CD8-positive, alpha-beta memory T cell (primary cell): Measurements from ENCODE around the gene LONP1. TPM values are rescaled to one million over a fixed set of nuclear protein-coding genes. Genes with fewer than 3 reads are reported as not detected.
"Not testable (repeated sequence)": the region's sequence is repeated elsewhere in the genome, so short reads cannot be mapped to it uniquely, and the experiment has no call there.

Source experiments
- CTCF ChIA-PET: fragments of 350-600 bp; sonication (Branson Sonifier 250); formaldehyde crosslinking; loops from one replicate; lab custom pipeline; 2021; ENCODE audit warnings: antibody characterized with exemption; lab: Charles Lee
- POLR2A ChIA-PET: fragments of 350-600 bp; sonication (Branson Sonifier 250); formaldehyde crosslinking; loops from one replicate; lab custom pipeline; 2021; ENCODE audit warnings: antibody characterized with exemption; lab: Charles Lee
- DNase-seq, 5 donors: peaks; one replicate each; pipeline versions ENCODE4 v3.0.0 to v3.0.0-alpha.2; 2020 to 2022; ENCODE audit warnings: mixed read lengths in 1 of 5
- H3K27ac ChIP-seq: one replicate; pipeline ENCODE4 v1.7.0; 2013; ENCODE audit warnings: low read depth, mild to moderate bottlenecking, low read length, moderate library complexity
- H3K27me3 ChIP-seq: 2 replicates; pipeline ENCODE4 v1.7.0; 2013; ENCODE audit warnings: low read length, mild to moderate bottlenecking; ENCODE audit not compliant: insufficient read depth, poor library complexity, severe bottlenecking
- H3K36me3 ChIP-seq: 2 replicates; pipeline ENCODE4 v1.7.0; 2013; ENCODE audit warnings: mild to moderate bottlenecking, low read length, moderate library complexity; ENCODE audit not compliant: insufficient read depth
- H3K4me1 ChIP-seq: 2 replicates; pipeline ENCODE4 v1.7.0; 2013; ENCODE audit warnings: mild to moderate bottlenecking, low read length, moderate library complexity; ENCODE audit not compliant: insufficient read depth
- H3K4me3 ChIP-seq: 2 replicates; pipeline ENCODE4 v1.7.0; 2013; ENCODE audit warnings: mild to moderate bottlenecking, low read length
- H3K9me3 ChIP-seq: 2 replicates; pipeline ENCODE4 v1.7.0; 2013; ENCODE audit warnings: mild to moderate bottlenecking, low read length
- H3K27ac Mint-ChIP-seq, 8 donors: one replicate each; pipeline ENCODE4 v1.8.0; 2020 to 2021; ENCODE audit warnings: mixed read lengths in 8 of 8, mild to moderate bottlenecking in 6 of 8, inconsistent platforms in 3 of 8, moderate library complexity in 3 of 8
- H3K27me3 Mint-ChIP-seq, 2 donors: one replicate each; pipeline ENCODE4 v1.8.0; 2020 to 2021; ENCODE audit warnings: mixed read lengths in 2 of 2, mild to moderate bottlenecking in 1 of 2, moderate library complexity in 1 of 2
- H3K36me3 Mint-ChIP-seq, 3 donors: one replicate each; pipeline ENCODE4 v1.8.0; 2020 to 2021; ENCODE audit warnings: mixed read lengths in 3 of 3, inconsistent platforms in 1 of 3, mild to moderate bottlenecking in 1 of 3
- H3K4me1 Mint-ChIP-seq, 3 donors: one replicate each; pipeline ENCODE4 v1.8.0; 2020 to 2021; ENCODE audit warnings: mixed read lengths in 3 of 3, inconsistent platforms in 1 of 3, mild to moderate bottlenecking in 1 of 3
- H3K4me3 Mint-ChIP-seq, 7 donors: one replicate each; pipeline ENCODE4 v1.8.0; 2020 to 2021; ENCODE audit warnings: mixed read lengths in 7 of 7, mild to moderate bottlenecking in 6 of 7, moderate library complexity in 4 of 7, inconsistent platforms in 2 of 7
- H3K9me3 Mint-ChIP-seq, 5 donors: one replicate each; pipeline ENCODE4 v1.8.0; 2020 to 2022; ENCODE audit warnings: mixed read lengths in 5 of 5, mild to moderate bottlenecking in 3 of 5, moderate library complexity in 2 of 5, inconsistent platforms in 1 of 5
- polyA plus RNA-seq: library from polyadenylated mRNA; unstranded; fragments of 300-500 nt; fragmentation: Illumina TruSeq; gene quantifications from one replicate; pipeline ENCODE4 v1.2.3, GENCODE V29; 2021
- total RNA-seq, 2 experiments: library from RNA; stranded (reverse); gene quantifications; one replicate each; pipeline ENCODE4 v1.2.3, GENCODE V29; 2021

The LONP1 gene
- total and polyA plus RNA-seq, 3 experiments from 2014 or later = 36.0 to 204 (median 179) TPM

DNA sequence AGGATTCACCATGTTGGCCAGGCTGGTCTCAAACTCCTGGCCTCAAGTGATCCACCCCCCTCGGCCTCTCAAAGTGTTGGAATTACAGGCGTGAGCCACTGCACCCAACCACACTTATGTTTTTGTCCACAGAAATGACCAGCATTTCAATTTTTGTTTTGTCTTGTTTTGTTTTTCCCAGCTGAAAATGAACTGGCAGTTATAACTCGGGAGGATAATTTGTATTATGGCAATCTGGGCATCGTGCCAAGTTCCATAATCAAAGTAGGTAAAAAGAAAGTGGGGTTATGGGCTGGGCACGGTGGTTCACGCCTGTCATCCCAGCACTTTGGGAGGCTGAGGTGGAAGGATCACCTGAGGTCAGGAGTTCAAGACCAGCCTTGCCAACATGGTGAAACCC, 29.0 kb upstream of the LONP1 start:
- CTCF ChIA-PET = interaction anchor here (1.1 kb wide), 1 partner anchor 28 kb away, joined by 4 read pairs; the partner anchor contains the start of gene CATSPERD
- DNase-seq, H3K27me3 ChIP-seq, H3K27ac Mint-ChIP-seq, H3K9me3 Mint-ChIP-seq, H3K27ac ChIP-seq, H3K4me1 Mint-ChIP-seq, POLR2A ChIA-PET, H3K36me3 ChIP-seq, H3K4me1 ChIP-seq, H3K4me3 Mint-ChIP-seq, H3K36me3 Mint-ChIP-seq, H3K4me3 ChIP-seq, H3K9me3 ChIP-seq: not testable (repeated sequence)
- H3K27me3 Mint-ChIP-seq = peaks cover 6 to 13% of the 10 kb centered on the region in 2 donors

DNA sequence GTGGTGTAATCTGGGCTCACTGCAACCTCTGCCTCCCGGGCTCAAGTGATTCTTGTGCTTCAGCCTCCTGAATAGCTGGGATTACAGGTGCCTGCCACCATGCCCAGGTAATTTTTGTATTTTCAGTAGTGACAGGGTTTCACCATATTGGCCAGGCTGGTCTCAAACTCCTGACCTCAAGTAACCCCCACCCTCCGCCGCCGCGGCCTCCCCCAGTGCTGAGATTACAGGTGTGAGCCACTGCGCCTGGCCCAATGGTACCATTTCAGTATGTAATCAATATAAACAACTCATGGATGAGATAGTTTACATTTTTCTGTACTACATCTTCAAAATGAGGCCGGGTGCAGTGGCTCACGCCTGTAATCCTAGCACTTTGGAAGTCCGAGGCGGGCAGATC, 25.1 kb upstream of the LONP1 start:
- H3K27me3 ChIP-seq, POLR2A ChIA-PET, H3K4me1 ChIP-seq, H3K4me3 Mint-ChIP-seq, H3K9me3 ChIP-seq, H3K4me3 ChIP-seq, H3K27ac Mint-ChIP-seq, H3K36me3 Mint-ChIP-seq, DNase-seq, H3K27ac ChIP-seq, CTCF ChIA-PET, H3K9me3 Mint-ChIP-seq, H3K36me3 ChIP-seq, H3K4me1 Mint-ChIP-seq: not testable (repeated sequence)
- peaks cover 3 to 14% of the 10 kb centered on the region in 2 donors for H3K27me3 Mint-ChIP-seq

DNA sequence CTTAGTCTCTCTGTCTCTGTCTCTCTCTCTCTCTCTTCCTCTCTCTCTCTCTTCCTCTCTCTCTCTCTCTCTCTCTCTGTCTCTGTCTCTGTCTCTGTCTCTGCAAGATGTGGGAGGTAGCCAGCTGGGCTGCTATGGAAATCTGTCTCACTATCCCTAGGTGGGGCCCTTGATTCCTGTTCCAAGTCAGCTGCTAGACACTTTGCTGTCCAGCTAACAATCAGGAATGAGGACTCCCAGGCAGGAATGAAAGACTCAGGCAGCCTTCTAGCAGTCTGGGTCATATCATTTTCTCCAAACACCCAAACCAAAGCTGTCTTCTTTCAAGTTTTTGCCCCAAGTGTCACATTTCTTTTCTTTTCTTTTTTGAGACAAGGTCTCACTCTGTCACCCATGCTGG, 23.7 kb upstream of the LONP1 start:
- ChIA-PET CTCF (no interaction called here), POLR2A (no interaction called here)
- H3K4me1 Mint-ChIP-seq = no peaks in the 10 kb centered on the region
- H3K36me3 Mint-ChIP-seq = peaks cover 0 to 2% (median 0%) of the 10 kb centered on the region in 3 donors
- no peak overlapping the region for H3K27ac Mint-ChIP-seq
- no peak for DNase-seq
- peaks cover 6 to 10% of the 10 kb centered on the region in 2 donors for H3K27me3 Mint-ChIP-seq
- H3K27me3 ChIP-seq = no peaks in the 10 kb centered on the region
- no peak overlapping the region for H3K27ac ChIP-seq
- H3K36me3 ChIP-seq = no peaks in the 10 kb centered on the region
- H3K9me3 ChIP-seq = no peaks in the 10 kb centered on the region
- H3K9me3 Mint-ChIP-seq = no peaks in the 10 kb centered on the region
- no peak overlapping the region for H3K4me3 ChIP-seq
- H3K4me3 Mint-ChIP-seq = no peak overlapping the region
- no peaks in the 10 kb centered on the region for H3K4me1 ChIP-seq

DNA sequence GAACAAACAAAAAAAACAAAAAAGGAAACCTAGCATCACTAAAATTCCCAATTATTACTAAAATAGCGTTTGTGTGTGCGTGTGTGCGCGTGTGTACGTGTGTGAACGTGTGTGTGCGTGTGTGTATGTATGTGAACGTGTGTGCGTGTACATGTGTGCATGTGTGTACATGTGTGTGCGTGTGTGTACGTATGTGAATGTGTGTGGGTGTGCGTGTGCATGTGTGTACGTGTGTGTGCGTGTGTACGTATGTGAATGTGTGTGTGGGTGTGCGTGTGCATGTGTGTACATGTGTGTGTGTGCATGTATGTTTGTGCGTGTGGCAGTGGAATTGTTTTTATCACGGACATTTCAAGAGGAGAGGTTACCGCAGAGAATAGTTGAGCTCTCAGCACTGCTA, 22.1 kb upstream of the LONP1 start:
- CTCF ChIA-PET = no interaction called here
- H3K4me3 ChIP-seq = no peak overlapping the region
- no peaks in the 10 kb centered on the region for H3K4me1 ChIP-seq
- H3K27ac ChIP-seq = no peak overlapping the region
- Mint-ChIP-seq H3K27me3 (peaks cover 4 to 6% of the 10 kb centered on the region in 2 donors), H3K36me3 (peaks cover 0 to 2% (median 0%) of the 10 kb centered on the region in 3 donors), H3K27ac (peak overlapping the region in 1 of 8 donors; percentile 72), H3K4me3 (no peak overlapping the region), H3K9me3 (no peaks in the 10 kb centered on the region), H3K4me1 (no peaks in the 10 kb centered on the region)
- no peak for DNase-seq
- no peaks in the 10 kb centered on the region for H3K27me3 ChIP-seq
- H3K9me3 ChIP-seq = no peaks in the 10 kb centered on the region
- no peaks in the 10 kb centered on the region for H3K36me3 ChIP-seq
- POLR2A ChIA-PET = no interaction called here

GRCh38 chr19:5738423-5738822, 18.5 kb upstream of the LONP1 start:
- H3K27me3 Mint-ChIP-seq = peaks cover 12 to 13% of the 10 kb centered on the region in 2 donors
- no peaks in the 10 kb centered on the region for H3K4me1 Mint-ChIP-seq
- Histone ChIP-seq H3K4me1 (no peaks in the 10 kb centered on the region), H3K4me3 (no peak overlapping the region), H3K27ac (no peak overlapping the region), H3K27me3 (no peaks in the 10 kb centered on the region), H3K36me3 (no peaks in the 10 kb centered on the region), H3K9me3 (no peaks in the 10 kb centered on the region)
- peaks cover 0 to 1% (median 0%) of the 10 kb centered on the region in 3 donors for H3K36me3 Mint-ChIP-seq
- H3K9me3 Mint-ChIP-seq = no peaks in the 10 kb centered on the region
- H3K4me3 Mint-ChIP-seq = no peak overlapping the region
- ChIA-PET POLR2A (no interaction called here), CTCF (interaction anchor here (0.6 kb wide), 1 partner anchor 8 kb away, joined by 5 read pairs; no protein-coding TSS in a partner anchor)
- DNase-seq = no peak
- no peak overlapping the region for H3K27ac Mint-ChIP-seq

DNA sequence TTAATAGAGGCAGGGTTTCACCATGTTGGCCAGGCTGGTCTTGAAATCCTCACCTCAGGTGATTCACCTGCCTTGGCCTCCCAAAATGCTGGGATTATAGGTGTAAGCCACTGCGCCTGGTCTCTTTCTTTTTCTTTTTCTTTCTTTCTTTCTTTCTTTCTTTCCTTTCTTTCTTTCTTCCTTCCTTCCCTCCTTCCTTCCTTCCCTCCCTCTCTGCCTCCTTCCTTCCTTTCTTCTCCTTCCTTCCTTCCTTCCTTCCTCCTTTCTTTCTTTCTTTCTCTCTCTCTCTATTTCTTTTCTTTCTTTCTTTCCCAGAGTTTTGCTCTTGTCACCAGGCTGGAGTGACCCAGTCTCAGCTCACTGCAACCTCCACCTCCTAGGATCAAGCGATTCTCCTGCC, 13.2 kb upstream of the LONP1 start:
- H3K27ac ChIP-seq, H3K4me1 Mint-ChIP-seq, H3K9me3 ChIP-seq, H3K36me3 ChIP-seq, POLR2A ChIA-PET, H3K27ac Mint-ChIP-seq, H3K4me1 ChIP-seq, H3K27me3 ChIP-seq, H3K4me3 ChIP-seq, H3K36me3 Mint-ChIP-seq, H3K4me3 Mint-ChIP-seq, H3K9me3 Mint-ChIP-seq, DNase-seq, CTCF ChIA-PET: not testable (repeated sequence)
- H3K27me3 Mint-ChIP-seq = peaks cover 9 to 12% of the 10 kb centered on the region in 2 donors

DNA sequence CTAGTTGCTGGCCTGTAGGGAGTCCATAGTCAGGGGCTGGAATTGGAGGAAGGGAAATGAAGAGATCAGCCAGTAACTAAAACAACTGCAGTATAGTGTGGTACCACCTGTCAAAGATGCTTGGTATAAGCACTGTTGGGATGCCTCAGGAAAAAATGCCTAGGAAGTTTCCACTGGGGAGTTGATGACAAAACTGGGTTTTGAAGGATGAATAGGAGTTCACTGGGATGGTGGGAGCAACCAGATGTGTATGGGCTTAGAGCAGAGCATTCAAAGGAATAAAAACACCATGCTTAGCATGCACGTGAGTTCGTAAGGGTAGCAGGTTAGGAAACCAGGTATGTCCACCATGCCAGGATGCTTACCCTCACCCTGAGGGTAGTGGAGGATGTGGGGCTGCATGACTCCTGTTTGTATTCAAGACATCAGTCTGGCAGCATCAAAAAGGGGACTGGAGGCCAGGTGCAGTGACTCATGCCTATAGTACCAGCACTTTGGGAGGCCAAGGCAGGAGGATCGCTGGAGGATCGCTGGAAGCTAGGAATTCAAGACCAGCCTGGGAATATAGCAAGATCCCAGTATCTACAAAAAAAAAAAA, 7.6 kb upstream of the LONP1 start:
- H3K4me1 ChIP-seq = no peaks in the 10 kb centered on the region
- no peaks in the 10 kb centered on the region for H3K9me3 ChIP-seq
- H3K4me3 ChIP-seq = no peak overlapping the region
- Mint-ChIP-seq H3K36me3 (peaks cover 0 to 6% (median 0%) of the 10 kb centered on the region in 3 donors), H3K27ac (no peak overlapping the region), H3K27me3 (peaks cover 8 to 12% of the 10 kb centered on the region in 2 donors), H3K4me1 (no peaks in the 10 kb centered on the region), H3K9me3 (peaks cover 0 to 2% (median 0%) of the 10 kb centered on the region in 5 donors), H3K4me3 (no peak overlapping the region)
- H3K27ac ChIP-seq = no peak overlapping the region
- CTCF ChIA-PET = interaction anchor here (1.4 kb wide), 1 partner anchor 38 kb away, joined by 3 read pairs; the partner anchor contains the start of gene RPL36
- POLR2A ChIA-PET = interaction anchor here (0.6 kb wide), 1 partner anchor 36 kb away, joined by 3 read pairs; no protein-coding TSS in a partner anchor
- H3K36me3 ChIP-seq = no peaks in the 10 kb centered on the region
- no peak for DNase-seq
- H3K27me3 ChIP-seq = no peaks in the 10 kb centered on the region

- peaks cover 22% of the 10 kb centered on the region for H3K4me1 ChIP-seq
- H3K27me3 ChIP-seq = no peaks in the 10 kb centered on the region
- CTCF ChIA-PET = interaction anchor here (0.6 to 4.5 kb wide), 7 partner anchors 11 to 85 kb away, joined by 3 to 47 read pairs (median 3); partner anchors contain the start of genes DUS3L and RPL36
- peak overlapping the region; percentile 92 to 98 (median 95) for H3K27ac Mint-ChIP-seq
- H3K27me3 Mint-ChIP-seq = no peaks in the 10 kb centered on the region
- peaks cover 0 to 14% (median 0%) of the 10 kb centered on the region in 3 donors for H3K36me3 Mint-ChIP-seq
- peaks cover 3% of the 10 kb centered on the region for H3K36me3 ChIP-seq
- peak overlapping the region; percentile 91 for H3K27ac ChIP-seq
- peaks cover 21 to 32% (median 28%) of the 10 kb centered on the region in 3 donors for H3K4me1 Mint-ChIP-seq
- no peaks in the 10 kb centered on the region for H3K9me3 ChIP-seq
- peak overlapping the region; percentile 93 for H3K4me3 ChIP-seq
- H3K9me3 Mint-ChIP-seq = no peaks in the 10 kb centered on the region
- DNase-seq = peak in 1 of 5 donors; percentile 33
- peak overlapping the region; percentile 89 to 96 (median 92) for H3K4me3 Mint-ChIP-seq
- POLR2A ChIA-PET = interaction anchor here (0.6 to 2.0 kb wide), 6 partner anchors 26 to 185 kb away, joined by 3 to 28 read pairs (median 10); partner anchors contain the start of genes DUS3L, RPL36, SAFB and SAFB2
Observed at GRCh38 chr19:5719274-5719960, 529 bp downstream of the LONP1 start.
